HL-60 (cell line): ENCODE results near the gene LTA4H.

Experiments
- DNase-seq, 2 experiments: peaks; one replicate each; pipeline ENCODE4 v3.0.0-alpha.2; 2010 to 2020; ENCODE audit warnings: low read depth in 1 of 2, low spot score in 1 of 2
- H3K27ac ChIP-seq: fragments of 250-450 bp; sonication (Bioruptor Pico); replicated peaks from 2 replicates; pipeline ENCODE4 v1.5.1; 2020; ENCODE audit warnings: mild to moderate bottlenecking, moderate library complexity
- H3K27me3 ChIP-seq: fragments of 250-450 bp; sonication (Bioruptor Pico); 2 replicates; pipeline ENCODE4 v1.5.1; 2021; ENCODE audit warnings: mild to moderate bottlenecking, moderate library complexity; ENCODE audit not compliant: insufficient read depth, poor library complexity, severe bottlenecking
- H3K4me3 ChIP-seq: replicated peaks from 2 replicates; pipeline ENCODE4 v1.5.1; 2011; ENCODE audit warnings: mild to moderate bottlenecking, control low read depth, low read length; ENCODE audit not compliant: insufficient read depth
- CTCF ChIP-seq: IDR thresholded peaks from one replicate; pipeline ENCODE4 v1.5.1; 2011; ENCODE audit warnings: low read length, control low read depth, inconsistent platforms; ENCODE audit not compliant: insufficient read depth
- GABPA ChIP-seq: IDR thresholded peaks from 2 replicates; pipeline ENCODE4 v1.6.1; 2012; ENCODE audit warnings: low read depth
- POLR2AphosphoS5 ChIP-seq: IDR thresholded peaks from 2 replicates; pipeline ENCODE4 v1.6.1; 2012; ENCODE audit warnings: low read depth
- REST ChIP-seq: IDR thresholded peaks from 2 replicates; pipeline ENCODE4 v1.6.1; 2012; ENCODE audit warnings: low read depth; ENCODE audit not compliant: insufficient replicate concordance
- SPI1 ChIP-seq: IDR thresholded peaks from 2 replicates; pipeline ENCODE4 v1.6.1; 2012; ENCODE audit warnings: low read depth, mild to moderate bottlenecking, borderline replicate concordance

LTA4H gene

GRCh38 chr12:96075560-96075959 is 40.2 kb upstream of the LTA4H start:
- Histone ChIP-seq H3K27ac (no peak overlapping the region), H3K4me3 (no peak overlapping the region), H3K27me3 (no peaks in the 10 kb centered on the region)
- no peak for DNase-seq
- no peak for TF ChIP-seq REST
- TF ChIP-seq CTCF: no peak
- TF ChIP-seq SPI1: no peak
- TF ChIP-seq POLR2AphosphoS5: no peak
- no peak for TF ChIP-seq GABPA

- Histone ChIP-seq H3K27me3 (no peaks in the 10 kb centered on the region), H3K27ac (no peak overlapping the region), H3K4me3 (no peak overlapping the region)
- TF ChIP-seq GABPA (no peak), POLR2AphosphoS5 (no peak), SPI1 (no peak), REST (no peak), CTCF (no peak)
- DNase-seq: peak in 1 of 2 experiments; percentile 32
Observed at GRCh38 chr12:96073346-96074330, 38.3 kb upstream of the LTA4H start.

GRCh38 chr12:96070670-96071279 is 35.4 kb upstream of the LTA4H start:
- Histone ChIP-seq H3K27me3 (no peaks in the 10 kb centered on the region), H3K27ac (no peak overlapping the region), H3K4me3 (no peak overlapping the region)
- DNase-seq: no peak
- no peak for TF ChIP-seq REST
- no peak for TF ChIP-seq SPI1
- no peak for TF ChIP-seq POLR2AphosphoS5
- no peak for TF ChIP-seq GABPA
- no peak for TF ChIP-seq CTCF
